Psoas muscle (tissue), 8 donors: ENCODE measurements around the gene TIMM44. TPM values are rescaled to one million over a fixed set of nuclear protein-coding genes. Genes with fewer than 3 reads are reported as not detected.

ENCODE experiments used
- ATAC-seq, 4 donors: fragments of 200-7000 bp; cut with Tn5 transposase; one replicate each; pipeline ENCODE4 v1.9.1; 2020; ENCODE audit warnings: moderate library complexity in 3 of 4, mild to moderate bottlenecking in 2 of 4
- DNase-seq, 2 donors: peaks; one replicate each; pipeline ENCODE4 v3.0.0-alpha.2; 2020
- H3K27ac ChIP-seq: fragments of 200-600 bp; one replicate; pipeline ENCODE4 v1.8.0; 2022
- H3K27me3 ChIP-seq, 3 donors: fragments of 200-600 bp in 1 of 3; one replicate each; pipeline versions ENCODE4 v1.6.1 to v1.8.0; 2013 to 2022; ENCODE audit warnings: low read length in 2 of 3, mild to moderate bottlenecking in 2 of 3, moderate library complexity in 1 of 3; ENCODE audit not compliant: insufficient read depth in 3 of 3
- H3K36me3 ChIP-seq, 2 donors: fragments of 200-600 bp in 1 of 2; one replicate each; pipeline versions ENCODE4 v1.6.1 to v1.8.0; 2013 to 2022; ENCODE audit warnings: low read depth in 1 of 2, mild to moderate bottlenecking in 1 of 2, moderate library complexity in 1 of 2; ENCODE audit not compliant: insufficient read depth in 1 of 2
- H3K4me1 ChIP-seq: fragments of 200-600 bp; one replicate; pipeline ENCODE4 v1.8.0; 2022
- H3K4me3 ChIP-seq: fragments of 200-600 bp; one replicate; pipeline ENCODE4 v1.8.0; 2022; ENCODE audit warnings: mild to moderate bottlenecking
- H3K9me3 ChIP-seq: fragments of 200-600 bp; one replicate; pipeline ENCODE4 v1.8.0; 2022
- WGBS, 3 donors: extraction: QIAGEN DNeasy Blood & Tissue Kit; methylation state at CpG; one replicate each; pipeline versions ENCODE4 v1.1.6 to v1.1.7; 2013; 5-methylcytosine and 5-hydroxymethylcytosine counted together
- intact Hi-C, 2 donors: fragments of 100-400 bp; cut with DNase I; formaldehyde crosslinking; loops; one replicate each; pipeline versions ENCODE4 v1.11.0 to v1.14.2; 2022
- polyA plus RNA-seq, 3 donors: library from polyadenylated mRNA; stranded (reverse); fragments of 200-250 nt; gene quantifications; one replicate each; pipeline ENCODE4 v1.2.3, GENCODE V29; 2013
- total RNA-seq, 4 donors: library from RNA; stranded (reverse); fragmentation: NEBNext Ultra II Directional in 2 of 4; extraction: Animal tissue kit (Norgen Biotek cat#: 25700) in 2 of 4; gene quantifications; one replicate each; pipeline versions ENCODE4 v1.2.1 to v1.2.4, GENCODE V29; 2021 to 2023
- TF ChIP-seq, protein P1 (sequence below): fragments of 200-600 bp; IDR thresholded peaks from one replicate; pipeline ENCODE4 v1.8.0; 2022; ENCODE audit warnings: antibody characterized with exemption
- donor health status: healthy with polysubstance abuse.
- donor health status: DM: no; HTN: no; CAD: no; lungs with moderate emphysema.
- donor health status: Bipolar disorder and iron deficiency.
- donor health status: healthy.
- donor health status: DM: yes; HTN: yes; CAD: no.
- donor health status: DM: no; HTN: no; CAD: no.
- donor health status: DM: no; HTN: no; CAD: no.
- donor health status: DM: yes; HTN: yes; CAD: no.

The TIMM44 gene
- total and polyA plus RNA-seq, 7 donors: 67.0 to 173 (median 95.1) TPM

DNA sequence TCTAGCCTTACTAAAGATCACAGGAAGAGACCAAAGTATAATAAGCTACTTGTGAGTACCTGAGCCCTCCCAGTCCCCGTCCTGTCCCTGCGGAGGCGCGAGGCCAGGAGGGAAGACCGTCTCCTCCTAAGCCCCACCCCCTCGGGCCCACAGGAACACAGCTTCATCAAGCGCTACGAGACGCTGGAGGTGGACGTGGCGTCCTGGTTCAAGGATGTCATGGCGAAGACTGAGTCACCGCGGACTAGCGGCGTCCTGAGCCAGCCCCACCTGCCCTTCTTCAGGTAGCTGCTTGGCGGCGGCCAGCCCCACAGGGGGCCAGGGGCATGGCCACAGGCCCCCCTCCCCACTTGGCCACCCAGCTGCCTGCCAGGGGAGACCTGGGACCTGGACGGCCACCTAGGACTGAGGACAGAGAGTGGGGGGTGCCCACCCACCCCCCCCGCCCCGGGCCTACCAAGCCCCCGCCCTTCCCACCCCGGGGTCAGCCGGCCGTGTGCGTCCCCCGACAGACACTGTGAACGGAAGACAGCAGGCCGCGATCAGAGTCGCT lies 31.2 kb downstream of the TIMM44 start:
- peaks cover 0 to 6% (median 5%) of the 10 kb centered on the region in 3 donors for H3K27me3 ChIP-seq
- H3K9me3 ChIP-seq: no peaks in the 10 kb centered on the region
- no peak overlapping the region for H3K4me3 ChIP-seq
- H3K27ac ChIP-seq: no peak overlapping the region
- no peak for ATAC-seq
- 84 to 91% (median 90%) methylated on average over 29 to 31 of the region's 31 CpGs for WGBS, 3 donors
- no peak for DNase-seq
- peaks cover 4 to 40% of the 10 kb centered on the region in 2 donors for H3K36me3 ChIP-seq
- intact Hi-C loops: no loop called here
- peaks cover 7% of the 10 kb centered on the region for H3K4me1 ChIP-seq
- TF ChIP-seq, protein P1, sequence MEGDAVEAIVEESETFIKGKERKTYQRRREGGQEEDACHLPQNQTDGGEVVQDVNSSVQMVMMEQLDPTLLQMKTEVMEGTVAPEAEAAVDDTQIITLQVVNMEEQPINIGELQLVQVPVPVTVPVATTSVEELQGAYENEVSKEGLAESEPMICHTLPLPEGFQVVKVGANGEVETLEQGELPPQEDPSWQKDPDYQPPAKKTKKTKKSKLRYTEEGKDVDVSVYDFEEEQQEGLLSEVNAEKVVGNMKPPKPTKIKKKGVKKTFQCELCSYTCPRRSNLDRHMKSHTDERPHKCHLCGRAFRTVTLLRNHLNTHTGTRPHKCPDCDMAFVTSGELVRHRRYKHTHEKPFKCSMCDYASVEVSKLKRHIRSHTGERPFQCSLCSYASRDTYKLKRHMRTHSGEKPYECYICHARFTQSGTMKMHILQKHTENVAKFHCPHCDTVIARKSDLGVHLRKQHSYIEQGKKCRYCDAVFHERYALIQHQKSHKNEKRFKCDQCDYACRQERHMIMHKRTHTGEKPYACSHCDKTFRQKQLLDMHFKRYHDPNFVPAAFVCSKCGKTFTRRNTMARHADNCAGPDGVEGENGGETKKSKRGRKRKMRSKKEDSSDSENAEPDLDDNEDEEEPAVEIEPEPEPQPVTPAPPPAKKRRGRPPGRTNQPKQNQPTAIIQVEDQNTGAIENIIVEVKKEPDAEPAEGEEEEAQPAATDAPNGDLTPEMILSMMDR: no peak

DNA sequence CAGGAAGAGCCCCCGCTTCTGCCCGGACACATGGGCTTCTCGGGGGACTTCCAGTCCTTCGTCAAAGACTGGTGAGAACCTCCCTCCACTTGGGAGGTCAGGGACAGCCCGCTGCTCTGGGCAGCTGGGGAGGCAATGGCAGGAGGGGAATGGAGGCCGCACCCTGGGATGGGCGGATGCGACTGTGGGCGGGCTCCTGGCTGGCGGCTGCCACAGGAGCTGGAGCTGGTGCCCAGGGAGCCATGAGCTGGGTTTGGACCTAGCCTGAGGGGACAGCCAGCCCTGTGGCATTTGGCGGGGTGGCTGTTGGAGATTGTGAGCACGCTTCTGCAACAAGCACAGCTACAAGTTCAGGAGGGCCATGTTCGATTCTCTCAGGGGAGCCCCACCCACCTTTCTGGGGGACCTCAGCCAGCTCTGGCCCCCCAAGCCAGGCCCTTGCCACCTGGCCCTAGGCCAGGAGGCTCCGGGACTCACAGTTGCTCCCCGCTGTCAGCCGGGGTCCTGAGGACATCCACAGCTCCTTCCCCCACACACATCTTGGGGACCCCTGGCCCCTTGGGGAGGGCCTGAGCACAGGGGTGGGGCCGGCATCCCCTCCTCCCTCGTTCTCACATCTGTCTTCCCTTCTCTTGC lies 31.8 kb downstream of the TIMM44 start:
- intact Hi-C loops: no loop called here
- ATAC-seq: no peak
- Histone ChIP-seq H3K27me3 (peaks cover 0 to 5% (median 2%) of the 10 kb centered on the region in 3 donors), H3K36me3 (peaks cover 4 to 40% of the 10 kb centered on the region in 2 donors), H3K4me1 (peaks cover 4% of the 10 kb centered on the region), H3K4me3 (no peak overlapping the region), H3K9me3 (no peaks in the 10 kb centered on the region), H3K27ac (no peak overlapping the region)
- DNase-seq: no peak
- TF ChIP-seq, protein P1: no peak
- 86 to 90% (median 87%) methylated on average over 17 to 18 of the region's 18 CpGs for WGBS, 3 donors

DNA sequence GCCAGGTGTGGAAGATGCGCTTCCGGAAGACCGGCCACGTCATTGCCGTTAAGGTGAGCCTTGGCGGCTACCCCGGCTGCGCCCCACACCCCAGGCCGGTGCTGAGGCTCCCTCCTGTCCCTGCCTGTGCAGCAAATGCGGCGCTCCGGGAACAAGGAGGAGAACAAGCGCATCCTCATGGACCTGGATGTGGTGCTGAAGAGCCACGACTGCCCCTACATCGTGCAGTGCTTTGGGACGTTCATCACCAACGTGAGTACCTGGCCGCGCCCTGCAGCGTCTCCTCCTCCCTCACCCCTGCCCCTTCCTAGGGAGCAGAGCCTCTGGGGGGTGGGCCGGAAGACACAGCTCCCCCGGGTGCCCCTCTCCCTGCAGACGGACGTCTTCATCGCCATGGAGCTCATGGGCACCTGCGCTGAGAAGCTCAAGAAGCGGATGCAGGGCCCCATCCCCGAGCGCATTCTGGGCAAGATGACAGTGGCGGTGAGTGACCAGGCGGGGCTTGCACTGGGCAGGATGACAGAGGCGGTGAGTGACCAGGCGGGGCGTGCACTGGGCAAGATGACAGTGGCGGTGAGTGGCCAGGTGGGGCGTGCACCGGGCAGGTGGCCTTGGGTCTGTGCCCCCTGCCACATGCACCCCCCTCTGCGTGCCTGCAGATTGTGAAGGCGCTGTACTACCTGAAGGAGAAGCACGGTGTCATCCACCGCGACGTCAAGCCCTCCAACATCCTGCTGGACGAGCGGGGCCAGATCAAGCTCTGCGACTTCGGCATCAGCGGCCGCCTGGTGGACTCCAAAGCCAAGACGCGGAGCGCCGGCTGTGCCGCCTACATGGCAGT lies 32.9 kb downstream of the TIMM44 start:
- Histone ChIP-seq H3K27me3 (peaks cover 0 to 5% (median 0%) of the 10 kb centered on the region in 3 donors), H3K27ac (no peak overlapping the region), H3K4me3 (no peak overlapping the region), H3K9me3 (no peaks in the 10 kb centered on the region), H3K4me1 (peaks cover 4% of the 10 kb centered on the region), H3K36me3 (peaks cover 4 to 51% of the 10 kb centered on the region in 2 donors)
- intact Hi-C loops: no loop called here
- WGBS, 3 donors: 90 to 93% (median 91%) methylated on average over 51 to 54 of the region's 54 CpGs
- TF ChIP-seq, protein P1: no peak
- ATAC-seq (no peak), DNase-seq (peak in 1 of 2 donors; percentile 53)

DNA sequence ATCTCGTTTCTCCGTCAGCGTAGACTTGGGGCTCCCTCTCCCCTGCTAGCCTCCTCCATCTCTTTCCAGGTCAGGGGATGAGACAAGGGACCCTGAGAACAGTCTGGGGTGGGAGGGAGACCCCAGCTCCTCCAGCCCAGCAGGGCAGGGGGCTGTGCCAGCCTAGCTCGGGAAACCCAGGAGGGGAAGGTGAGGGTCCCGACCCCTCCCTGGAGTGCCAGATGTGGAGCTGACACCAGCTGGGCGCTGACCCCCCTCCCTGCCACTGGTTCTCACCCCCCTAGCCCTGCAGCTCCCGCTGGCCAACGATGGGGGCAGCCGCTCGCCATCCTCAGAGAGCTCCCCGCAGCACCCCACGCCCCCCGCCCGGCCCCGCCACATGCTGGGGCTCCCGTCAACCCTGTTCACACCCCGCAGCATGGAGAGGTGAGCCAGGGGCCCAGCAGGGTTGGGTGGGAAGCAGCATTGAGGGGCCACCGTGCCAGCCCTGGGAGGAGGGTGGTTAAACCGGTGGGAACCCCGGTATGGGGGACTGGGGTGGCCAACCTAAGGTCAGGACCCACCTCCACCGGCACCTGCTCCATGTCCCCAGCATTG lies 33.9 kb downstream of the TIMM44 start:
- no peak overlapping the region for H3K4me3 ChIP-seq
- H3K27ac ChIP-seq: no peak overlapping the region
- peaks cover 0 to under 1% (median 0%) of the 10 kb centered on the region in 3 donors for H3K27me3 ChIP-seq
- peaks cover 12% of the 10 kb centered on the region for H3K4me1 ChIP-seq
- peak in 1 of 2 donors; percentile 54 for DNase-seq
- peaks cover 4 to 51% of the 10 kb centered on the region in 2 donors for H3K36me3 ChIP-seq
- intact Hi-C loops: no loop called here
- 90 to 95% (median 94%) methylated on average over 19 to 21 of the region's 21 CpGs for WGBS, 3 donors
- TF ChIP-seq, protein P1: no peak
- no peak for ATAC-seq
- no peaks in the 10 kb centered on the region for H3K9me3 ChIP-seq
